ENCODE results near the gene OTOS.

Gene OTOS

GRCh38 chr2:240123821-240124650 is 16.4 kb downstream of the OTOS start:
- DNase-seq (ENCODE audit: low read depth in 3 of 3, low spot score in 1 of 3) = no peak

DNA sequence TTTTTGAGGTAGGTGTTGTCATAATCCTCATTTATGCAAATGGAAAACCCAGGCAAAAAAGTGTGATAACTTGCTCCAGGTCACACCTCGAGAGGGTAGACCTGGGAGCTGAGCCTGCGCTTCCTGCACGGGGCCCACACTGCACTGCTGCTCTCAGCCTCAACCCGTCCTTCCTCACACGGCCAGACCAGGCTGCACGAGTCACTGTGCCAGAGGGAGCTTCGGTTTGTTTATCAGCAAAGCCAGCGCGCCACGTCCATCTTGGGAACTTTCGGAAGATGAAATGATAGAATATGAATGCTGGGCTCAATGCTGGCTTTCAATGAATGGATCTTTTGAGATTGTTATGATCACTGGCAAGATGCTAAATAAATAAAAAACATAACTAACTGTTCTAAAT is 18.8 kb downstream of the OTOS start:
- no peak for DNase-seq (ENCODE audit: low read depth in 3 of 3, low spot score in 1 of 3)

DNA sequence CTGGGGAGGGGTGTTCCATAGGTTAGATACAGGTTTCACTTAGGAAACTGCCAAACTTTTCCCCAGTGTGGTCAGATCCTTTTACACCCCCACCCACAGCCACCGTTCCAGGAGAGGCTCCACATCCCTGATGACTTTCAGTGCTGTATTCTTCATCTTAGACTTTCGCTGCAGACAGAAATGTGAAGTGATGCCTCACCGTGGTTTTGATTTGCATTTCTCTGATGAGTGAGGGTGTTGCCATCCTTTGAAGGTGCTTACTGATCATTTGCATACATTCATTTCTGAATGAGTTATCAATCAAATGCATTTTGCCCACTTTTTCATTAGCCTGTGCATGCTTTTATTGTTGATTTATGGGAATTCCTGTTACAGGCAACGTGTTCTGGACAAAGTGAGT is 19.3 kb downstream of the OTOS start:
- no peak for DNase-seq (ENCODE audit: low read depth in 3 of 3, low spot score in 1 of 3)

- DNase-seq (ENCODE audit: low read depth in 3 of 3, low spot score in 1 of 3) = no peak
These were observed 26.2 kb downstream of the OTOS start for GRCh38 chr2:240114233-240114632.

GRCh38 chr2:240112914-240113690 is 27.4 kb downstream of the OTOS start:
- no peak for DNase-seq (ENCODE audit: low read depth in 3 of 3, low spot score in 1 of 3)

DNA sequence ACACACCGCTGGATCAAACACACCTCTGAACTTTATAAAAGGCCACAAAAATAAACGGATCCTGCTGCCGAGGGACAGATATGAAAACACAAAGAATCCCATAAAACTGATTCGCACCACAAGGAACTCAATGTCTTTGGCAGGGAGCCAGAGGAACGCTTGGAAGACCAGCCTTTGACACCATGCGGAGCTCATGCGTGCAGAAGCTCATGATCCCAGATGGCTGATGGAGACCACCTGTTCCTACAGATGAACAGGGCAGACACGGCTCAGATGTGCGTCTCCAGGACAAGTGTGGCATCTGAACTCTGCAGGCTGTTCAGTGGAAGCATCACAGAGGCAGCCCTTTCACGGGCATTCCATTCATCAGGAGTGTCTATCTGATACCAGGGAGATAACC is 29.2 kb downstream of the OTOS start:
- no peak for DNase-seq (ENCODE audit: low read depth in 3 of 3, low spot score in 1 of 3)

DNA sequence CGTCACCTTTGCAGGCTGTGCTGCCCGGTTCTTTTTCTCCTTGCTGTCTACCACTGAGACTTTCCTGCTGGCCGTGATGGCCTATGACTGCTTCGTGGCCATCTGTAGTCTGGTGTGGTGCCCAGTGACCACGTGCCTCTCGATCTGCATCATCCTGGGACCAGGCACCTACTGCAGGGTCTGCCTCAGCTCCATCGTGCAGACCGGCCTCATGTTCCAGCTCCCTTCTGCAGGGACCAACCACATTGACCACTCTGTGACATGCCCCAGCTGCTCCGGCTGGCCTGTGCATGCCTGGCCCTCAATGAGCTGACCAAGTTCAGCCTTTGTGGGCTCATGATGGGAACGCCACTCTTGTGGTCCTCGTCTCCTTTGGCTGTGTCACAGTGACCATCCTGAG is 31.1 kb downstream of the OTOS start:
- no peak for DNase-seq (ENCODE audit: low read depth in 3 of 3, low spot score in 1 of 3)

DNA sequence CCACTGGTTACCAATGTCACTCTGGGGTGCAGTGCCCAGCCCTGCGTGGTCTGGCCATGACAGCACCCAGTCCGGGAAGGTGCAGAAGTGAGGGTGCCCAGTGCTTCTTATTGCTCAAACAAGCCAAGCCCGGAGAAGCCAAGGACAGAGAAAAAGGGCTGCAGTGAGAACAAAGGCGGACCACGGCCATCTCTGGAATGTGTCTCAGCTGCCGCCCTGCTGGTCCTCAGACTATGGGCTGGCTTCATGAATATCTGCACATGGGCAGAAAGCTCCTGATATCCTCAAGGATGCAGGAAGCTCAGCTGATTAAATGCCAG is 33.0 kb downstream of the OTOS start:
- no peak for DNase-seq (ENCODE audit: low read depth in 3 of 3, low spot score in 1 of 3)

- no peak for DNase-seq (ENCODE audit: low read depth in 3 of 3, low spot score in 1 of 3)
These were observed 33.5 kb downstream of the OTOS start for GRCh38 chr2:240106765-240107476.

DNA sequence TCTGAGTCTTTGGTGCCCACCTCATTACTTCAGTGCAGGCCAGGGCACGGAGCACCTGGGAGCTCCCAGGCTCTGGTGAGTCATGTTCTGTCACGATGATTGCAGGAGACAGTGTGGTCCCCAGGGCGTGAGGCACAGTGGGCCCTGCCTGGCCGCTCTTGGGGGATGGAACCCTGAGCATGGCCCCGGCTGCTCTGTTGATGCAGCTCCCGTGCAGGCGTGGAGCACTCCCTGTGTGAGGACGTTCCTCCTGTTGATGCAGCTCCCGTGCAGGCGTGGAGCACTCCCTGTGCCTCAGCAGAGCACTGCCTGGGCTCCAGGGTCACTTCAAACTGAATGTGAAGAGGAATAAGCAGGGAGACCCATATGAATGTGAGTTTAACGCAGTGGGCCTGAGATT is 34.5 kb downstream of the OTOS start:
- no peak for DNase-seq (ENCODE audit: low read depth in 3 of 3, low spot score in 1 of 3)

DNA sequence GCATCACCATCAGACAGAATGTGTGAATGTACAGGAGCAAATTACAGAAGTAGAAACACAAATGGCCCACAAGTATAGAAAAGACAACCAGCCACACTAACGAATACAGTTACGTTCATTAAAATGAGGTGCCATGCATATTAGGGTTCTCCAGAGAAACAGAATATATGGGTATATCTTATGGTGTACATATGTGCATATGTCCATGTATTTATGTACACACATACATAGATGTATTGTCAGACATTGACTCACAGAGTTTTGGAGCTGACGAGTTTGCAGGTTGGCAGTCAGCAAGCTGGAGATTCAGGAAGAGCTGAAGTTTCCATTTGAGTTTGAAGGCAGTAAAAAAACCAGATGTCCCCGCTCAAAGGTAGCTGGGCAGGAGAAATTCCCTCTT is 37.3 kb downstream of the OTOS start:
- no peak for DNase-seq (ENCODE audit: low read depth in 3 of 3, low spot score in 1 of 3)

DNA sequence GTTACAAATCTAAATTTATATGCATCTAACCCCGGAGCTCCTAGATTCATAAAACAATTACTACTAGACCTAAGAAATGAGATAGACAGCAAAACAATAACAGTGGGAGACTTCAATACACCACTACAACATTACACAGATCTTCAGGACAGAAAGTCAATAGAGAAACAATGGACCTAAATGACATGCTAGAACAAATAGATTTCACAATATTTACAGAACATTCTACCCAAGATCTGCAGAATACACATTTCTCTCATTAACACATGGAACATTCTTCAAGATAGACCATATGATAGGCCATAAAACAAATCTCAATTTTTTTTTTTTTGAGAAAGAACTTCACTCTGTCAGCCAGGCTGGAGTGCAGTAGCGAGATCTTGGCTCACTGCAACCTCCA is 42.1 kb downstream of the OTOS start:
- no peak for DNase-seq (ENCODE audit: low read depth in 3 of 3, low spot score in 1 of 3)

- DNase-seq (ENCODE audit: low read depth in 3 of 3, low spot score in 1 of 3) = no peak
These were observed 44.6 kb downstream of the OTOS start for GRCh38 chr2:240095556-240096523.

- DNase-seq (ENCODE audit: low read depth in 3 of 3, low spot score in 1 of 3) = no peak
These were observed 51.2 kb downstream of the OTOS start for GRCh38 chr2:240089306-240089705.

All from stimulated activated CD4-positive, alpha-beta T cell treated with anti-CD3 and anti-CD28 coated beads, TNF-alpha, amount 100 ng/mL, for 1 hour (primary cell).